CD14-positive monocyte (primary cell): Measurements from ENCODE around the gene ASZ1. TPM values are rescaled to one million over a fixed set of nuclear protein-coding genes. Genes with fewer than 3 reads are reported as not detected.

Source experiments
- DNase-seq, 3 donors: peaks; one replicate each; pipeline ENCODE4 v3.0.0-alpha.2; 2011 to 2022
- H2AFZ ChIP-seq: 2 replicates; pipeline ENCODE4 v1.6.0; 2012; ENCODE audit warnings: mild to moderate bottlenecking, low read depth, low read length, inconsistent platforms; ENCODE audit not compliant: insufficient read depth, poor library complexity, severe bottlenecking
- H3K27ac ChIP-seq, 2 donors: 1 replicate in 1 of 2; 2 replicates in 1 of 2; pipeline ENCODE4 v1.5.1; 2012 to 2013; ENCODE audit warnings: low read length in 2 of 2, control low read depth in 1 of 2, inconsistent platforms in 1 of 2, low read depth in 1 of 2, mild to moderate bottlenecking in 1 of 2
- H3K27me3 ChIP-seq, 2 donors: one replicate each; pipeline versions ENCODE4 v1.6.0 to v1.6.1; 2011 to 2013; ENCODE audit warnings: low read length in 2 of 2; ENCODE audit not compliant: control insufficient read depth in 2 of 2, insufficient read depth in 2 of 2
- H3K36me3 ChIP-seq, 2 donors: replicated peaks in 1 of 2; 1 replicate in 1 of 2; 2 replicates in 1 of 2; pipeline versions ENCODE4 v1.5.1 to v1.6.1; 2012 to 2013; ENCODE audit warnings: low read length in 2 of 2, control low read depth in 1 of 2, inconsistent platforms in 1 of 2, mild to moderate bottlenecking in 1 of 2; ENCODE audit not compliant: insufficient read depth in 2 of 2, control insufficient read depth in 1 of 2
- H3K4me1 ChIP-seq, 2 donors: 1 replicate in 1 of 2; 2 replicates in 1 of 2; pipeline versions ENCODE4 v1.5.1 to v1.6.1; 2012 to 2013; ENCODE audit warnings: low read length in 2 of 2, control low read depth in 1 of 2, inconsistent platforms in 1 of 2, mild to moderate bottlenecking in 1 of 2, moderate library complexity in 1 of 2; ENCODE audit not compliant: insufficient read depth in 2 of 2, control insufficient read depth in 1 of 2
- H3K4me2 ChIP-seq: replicated peaks from 2 replicates; pipeline ENCODE3; 2012; ENCODE audit warnings: low read length, moderate library complexity, mild to moderate bottlenecking; ENCODE audit not compliant: poor library complexity, severe bottlenecking; ENCODE audit errors: extremely low read depth
- H3K4me3 ChIP-seq, 3 experiments: fragments of 200-600 bp in 1 of 3; sonication (generic) in 1 of 3; replicated peaks in 1 of 3; 1 replicate in 2 of 3; 2 replicates in 1 of 3; pipeline ENCODE4 v1.5.1; 2011 to 2013; ENCODE audit warnings: low read length in 3 of 3, mild to moderate bottlenecking in 3 of 3, control low read depth in 2 of 3, low read depth in 2 of 3, inconsistent platforms in 1 of 3, moderate library complexity in 1 of 3
- H3K79me2 ChIP-seq: 2 replicates; pipeline ENCODE4 v1.6.0; 2012; ENCODE audit warnings: mild to moderate bottlenecking, control low read depth, inconsistent platforms, low read length, moderate library complexity; ENCODE audit not compliant: insufficient read depth
- H3K9ac ChIP-seq: 2 replicates; pipeline ENCODE4 v1.6.0; 2017; ENCODE audit warnings: low read length, mild to moderate bottlenecking; ENCODE audit not compliant: insufficient read depth, poor library complexity, severe bottlenecking
- H3K9me3 ChIP-seq, 2 donors: replicated peaks in 1 of 2; 1 replicate in 1 of 2; 2 replicates in 1 of 2; pipeline versions ENCODE4 v1.5.1 to v1.6.1; 2012 to 2013; ENCODE audit warnings: low read length in 2 of 2, control low read depth in 1 of 2; ENCODE audit not compliant: control insufficient read depth in 1 of 2, insufficient read depth in 1 of 2
- H4K20me1 ChIP-seq: 2 replicates; pipeline ENCODE4 v1.6.0; 2012; ENCODE audit warnings: mild to moderate bottlenecking, low read length, control low read depth, moderate library complexity; ENCODE audit not compliant: insufficient read depth
- H3K27ac Mint-ChIP-seq, 7 donors: one replicate each; pipeline ENCODE4 v1.8.0; 2020; ENCODE audit warnings: mild to moderate bottlenecking in 7 of 7, mixed read lengths in 7 of 7, moderate library complexity in 6 of 7, inconsistent platforms in 2 of 7
- H3K27me3 Mint-ChIP-seq, 3 donors: one replicate each; pipeline ENCODE4 v1.8.0; 2021 to 2022; ENCODE audit warnings: low read depth in 3 of 3, mild to moderate bottlenecking in 3 of 3, mixed read lengths in 3 of 3, moderate library complexity in 3 of 3, inconsistent platforms in 1 of 3
- H3K36me3 Mint-ChIP-seq, 2 donors: one replicate each; pipeline ENCODE4 v1.8.0; 2020; ENCODE audit warnings: mixed read lengths in 2 of 2, inconsistent platforms in 1 of 2, mild to moderate bottlenecking in 1 of 2
- H3K4me1 Mint-ChIP-seq: one replicate; pipeline ENCODE4 v1.8.0; 2020; ENCODE audit warnings: mild to moderate bottlenecking, mixed read lengths
- H3K4me3 Mint-ChIP-seq, 2 donors: one replicate each; pipeline ENCODE4 v1.8.0; 2020; ENCODE audit warnings: mild to moderate bottlenecking in 2 of 2, mixed read lengths in 2 of 2, moderate library complexity in 1 of 2
- H3K9me3 Mint-ChIP-seq, 7 donors: one replicate each; pipeline ENCODE4 v1.8.0; 2020 to 2022; ENCODE audit warnings: mixed read lengths in 7 of 7, mild to moderate bottlenecking in 6 of 7, moderate library complexity in 6 of 7, inconsistent platforms in 2 of 7
- CTCF ChIP-seq: fragments of 200-600 bp; IDR thresholded peaks from one replicate; pipeline ENCODE4 v1.8.0; 2022; ENCODE audit warnings: antibody characterized with exemption, mild to moderate bottlenecking
- WGBS: methylation state at CpG from one replicate; pipeline ENCODE4 v1.1.5; 2013; ENCODE audit warnings: missing lambda C conversion rate; ENCODE audit not compliant: insufficient coverage; 5-methylcytosine and 5-hydroxymethylcytosine counted together
- intact Hi-C, 2 donors: fragments of 100-400 bp; cut with micrococcal nuclease; formaldehyde crosslinking; loops; one replicate each; pipeline versions ENCODE4 v1.15.0 to v1.15.1; 2023
- polyA plus RNA-seq, 3 donors: library from polyadenylated mRNA; depleted of rRNA in 1 of 3; unstranded in 2 of 3; stranded (reverse) in 1 of 3; fragments of 300-500 nt in 2 of 3; fragments of >200 nt in 1 of 3; fragmentation: Illumina TruSeq in 2 of 3; gene quantifications; 1 replicate in 2 of 3; 2 replicates in 1 of 3; pipeline ENCODE4 v1.2.3, GENCODE V29; 2012 to 2021

ASZ1 gene
- polyA plus RNA-seq, 3 donors: not detected

- no peak overlapping the region for H3K4me3 ChIP-seq
- H3K4me1 Mint-ChIP-seq: peaks cover 2% of the 10 kb centered on the region
- H3K27ac ChIP-seq: no peak overlapping the region
- no CpG with 5 or more reads among the region's 3 CpGs for WGBS
- peaks cover 29 to 49% of the 10 kb centered on the region in 2 donors for H3K27me3 ChIP-seq
- H3K36me3 ChIP-seq: no peaks in the 10 kb centered on the region
- TF ChIP-seq CTCF: no peak
- peaks cover 0 to 8% (median 3%) of the 10 kb centered on the region in 7 donors for H3K9me3 Mint-ChIP-seq
- intact Hi-C loops: no loop called here
- H2AFZ ChIP-seq: no peak overlapping the region
- H3K27me3 Mint-ChIP-seq: peaks cover 32 to 48% (median 44%) of the 10 kb centered on the region in 3 donors
- H3K4me2 ChIP-seq: no peak overlapping the region
- no peak overlapping the region for H3K4me3 Mint-ChIP-seq
- peaks cover 0 to 2% of the 10 kb centered on the region in 2 donors for H3K36me3 Mint-ChIP-seq
- peaks cover 3 to 9% of the 10 kb centered on the region in 2 donors for H3K9me3 ChIP-seq
- H3K9ac ChIP-seq: no peak overlapping the region
- H3K4me1 ChIP-seq: no peaks in the 10 kb centered on the region
- no peaks in the 10 kb centered on the region for H4K20me1 ChIP-seq
- H3K27ac Mint-ChIP-seq: no peak overlapping the region
- no peaks in the 10 kb centered on the region for H3K79me2 ChIP-seq
- DNase-seq: no peak
Measured at GRCh38 chr7:117319181-117319580, 108.1 kb downstream of the ASZ1 start.

GRCh38 chr7:117313582-117313981 lies 113.7 kb downstream of the ASZ1 start:
- H3K36me3 ChIP-seq: no peaks in the 10 kb centered on the region
- H3K79me2 ChIP-seq: no peaks in the 10 kb centered on the region
- H3K4me2 ChIP-seq: no peak overlapping the region
- no peak for DNase-seq
- H3K9me3 ChIP-seq: no peaks in the 10 kb centered on the region
- no peak for TF ChIP-seq CTCF
- Mint-ChIP-seq H3K4me1 (no peaks in the 10 kb centered on the region), H3K36me3 (no peaks in the 10 kb centered on the region), H3K4me3 (no peak overlapping the region), H3K27me3 (peaks cover 0 to 12% (median 6%) of the 10 kb centered on the region in 3 donors), H3K9me3 (no peaks in the 10 kb centered on the region), H3K27ac (no peak overlapping the region)
- no peaks in the 10 kb centered on the region for H3K4me1 ChIP-seq
- H3K4me3 ChIP-seq: no peak overlapping the region
- H2AFZ ChIP-seq: no peak overlapping the region
- no peak overlapping the region for H3K9ac ChIP-seq
- no peak overlapping the region for H3K27ac ChIP-seq
- H4K20me1 ChIP-seq: no peaks in the 10 kb centered on the region
- H3K27me3 ChIP-seq: peaks cover 0 to 5% of the 10 kb centered on the region in 2 donors
- intact Hi-C loops: no loop called here

Other genes with a start within 250 kb of the ASZ1 start
- not detected for gene WNT2, start 104.4 kb downstream of the ASZ1 start, polyA plus RNA-seq
- not detected for gene CFTR, start 52.5 kb upstream of the ASZ1 start, polyA plus RNA-seq